ENCODE results near the gene USP32.

- TF ChIP-seq, protein P1, sequence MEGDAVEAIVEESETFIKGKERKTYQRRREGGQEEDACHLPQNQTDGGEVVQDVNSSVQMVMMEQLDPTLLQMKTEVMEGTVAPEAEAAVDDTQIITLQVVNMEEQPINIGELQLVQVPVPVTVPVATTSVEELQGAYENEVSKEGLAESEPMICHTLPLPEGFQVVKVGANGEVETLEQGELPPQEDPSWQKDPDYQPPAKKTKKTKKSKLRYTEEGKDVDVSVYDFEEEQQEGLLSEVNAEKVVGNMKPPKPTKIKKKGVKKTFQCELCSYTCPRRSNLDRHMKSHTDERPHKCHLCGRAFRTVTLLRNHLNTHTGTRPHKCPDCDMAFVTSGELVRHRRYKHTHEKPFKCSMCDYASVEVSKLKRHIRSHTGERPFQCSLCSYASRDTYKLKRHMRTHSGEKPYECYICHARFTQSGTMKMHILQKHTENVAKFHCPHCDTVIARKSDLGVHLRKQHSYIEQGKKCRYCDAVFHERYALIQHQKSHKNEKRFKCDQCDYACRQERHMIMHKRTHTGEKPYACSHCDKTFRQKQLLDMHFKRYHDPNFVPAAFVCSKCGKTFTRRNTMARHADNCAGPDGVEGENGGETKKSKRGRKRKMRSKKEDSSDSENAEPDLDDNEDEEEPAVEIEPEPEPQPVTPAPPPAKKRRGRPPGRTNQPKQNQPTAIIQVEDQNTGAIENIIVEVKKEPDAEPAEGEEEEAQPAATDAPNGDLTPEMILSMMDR (IDR thresholded peaks at IDR 0.05), result no peak
- TF ChIP-seq POLR2A (IDR thresholded peaks at IDR 0.05), result no peak
Observed at GRCh38 chr17:60412701-60413100, 20.8 kb upstream of the USP32 start.
